HEK293 (cell line): Measurements from ENCODE around the gene BDKRB1.

ENCODE experiments used
- CTCF ChIA-PET: fragments of 350-600 bp; formaldehyde crosslinking; extraction: SDS; loops from one replicate; lab custom pipeline; 2021; ENCODE audit warnings: antibody characterized with exemption; lab: Yijun Ruan, JAX
- POLR2A ChIA-PET: fragments of 300-600 bp; formaldehyde crosslinking; extraction: SDS; loops from one replicate; lab custom pipeline; 2020; ENCODE audit warnings: antibody characterized with exemption, inconsistent platforms; lab: Yijun Ruan, JAX
- H3K27ac ChIP-seq: fragments of 200-500 bp; sonication (Bioruptor generic); 2 replicates; pipeline ENCODE4 v1.5.1; 2014; ENCODE audit warnings: low read depth, low read length, control low read depth, inconsistent platforms; ENCODE audit errors: extremely low read depth
- H3K36me3 ChIP-seq, 2 experiments: fragments of 200-500 bp in 1 of 2; sonication (Bioruptor generic) in 1 of 2; 1 replicate in 1 of 2; 2 replicates in 1 of 2; pipeline ENCODE4 v1.5.1; 2014 to 2017; ENCODE audit warnings: inconsistent platforms in 2 of 2, low read length in 2 of 2; ENCODE audit not compliant: control insufficient read depth in 2 of 2, insufficient read depth in 1 of 2
- H3K4me1 ChIP-seq: fragments of 200-500 bp; sonication (Bioruptor generic); 2 replicates; pipeline ENCODE4 v1.5.1; 2014; ENCODE audit warnings: mild to moderate bottlenecking, low read length, inconsistent platforms; ENCODE audit not compliant: control insufficient read depth, insufficient read depth
- H3K4me3 ChIP-seq: 2 replicates; pipeline ENCODE4 v1.5.1; 2011; ENCODE audit warnings: low read depth, mild to moderate bottlenecking, control low read depth, low read length, moderate library complexity
- H3K9me3 ChIP-seq: fragments of 200-500 bp; sonication (Bioruptor generic); 2 replicates; pipeline ENCODE4 v1.5.1; 2014; ENCODE audit warnings: low read depth, low read length, inconsistent platforms; ENCODE audit not compliant: control insufficient read depth, insufficient read depth
- SP3 ChIP-seq: fragments of 450-650 bp; formaldehyde crosslinking; IDR thresholded peaks from 2 replicates; pipeline ENCODE4 v1.5.1; 2016; ENCODE audit warnings: missing biosample characterization, missing genetic modification characterization
- ZBTB17 ChIP-seq: fragments of 450-650 bp; formaldehyde crosslinking; IDR thresholded peaks from 2 replicates; pipeline ENCODE4 v1.5.1; 2016; ENCODE audit warnings: missing biosample characterization, missing genetic modification characterization
- ZFP69B ChIP-seq: fragments of 450-650 bp; formaldehyde crosslinking; IDR thresholded peaks from 2 replicates; pipeline ENCODE4 v1.5.1; 2016; ENCODE audit warnings: missing biosample characterization, missing genetic modification characterization
- ZNF114 ChIP-seq: fragments of 450-650 bp; formaldehyde crosslinking; IDR thresholded peaks from 2 replicates; pipeline ENCODE4 v1.5.0; 2017; ENCODE audit warnings: missing biosample characterization, missing genetic modification characterization
- ZNF133 ChIP-seq: fragments of 450-650 bp; formaldehyde crosslinking; IDR thresholded peaks from 2 replicates; pipeline ENCODE4 v1.5.1; 2016; ENCODE audit warnings: missing biosample characterization, missing genetic modification characterization
- ZNF155 ChIP-seq: fragments of 450-650 bp; formaldehyde crosslinking; IDR thresholded peaks from 2 replicates; pipeline ENCODE4 v1.5.1; 2016; ENCODE audit warnings: missing biosample characterization, missing genetic modification characterization
- ZNF202 ChIP-seq: fragments of 450-650 bp; formaldehyde crosslinking; IDR thresholded peaks from 2 replicates; pipeline ENCODE4 v1.5.1; 2016; ENCODE audit warnings: missing biosample characterization, missing genetic modification characterization, borderline replicate concordance
- ZNF223 ChIP-seq: fragments of 450-650 bp; formaldehyde crosslinking; IDR thresholded peaks from 2 replicates; pipeline ENCODE4 v1.5.1; 2016; ENCODE audit warnings: missing biosample characterization, missing genetic modification characterization
- ZNF274 ChIP-seq, 2 experiments: fragments of 200-500 bp in 1 of 2; fragments of 450-650 bp in 1 of 2; sonication (Bioruptor generic) in 1 of 2; formaldehyde crosslinking in 1 of 2; IDR thresholded peaks; 2 replicates each; pipeline versions ENCODE4 v1.5.1 to v1.6.1; 2014 to 2016; ENCODE audit warnings: borderline replicate concordance in 1 of 2, inconsistent platforms in 1 of 2, low read length in 1 of 2, missing biosample characterization in 1 of 2, missing genetic modification characterization in 1 of 2
- ZNF324 ChIP-seq: fragments of 450-650 bp; formaldehyde crosslinking; IDR thresholded peaks from 2 replicates; pipeline ENCODE4 v1.5.1; 2016; ENCODE audit warnings: missing biosample characterization, missing genetic modification characterization
- ZNF366 ChIP-seq: fragments of 450-650 bp; formaldehyde crosslinking; conservative IDR thresholded peaks from 2 replicates; pipeline ENCODE4 v1.5.1; 2016; ENCODE audit warnings: missing biosample characterization, missing genetic modification characterization
- ZNF501 ChIP-seq: fragments of 450-650 bp; formaldehyde crosslinking; IDR thresholded peaks from 2 replicates; pipeline ENCODE4 v1.5.1; 2016; ENCODE audit warnings: missing biosample characterization, missing genetic modification characterization
- ZNF600 ChIP-seq: fragments of 450-650 bp; formaldehyde crosslinking; IDR thresholded peaks from 2 replicates; pipeline ENCODE4 v1.5.1; 2016; ENCODE audit warnings: missing biosample characterization, missing genetic modification characterization
- ZNF623 ChIP-seq: fragments of 450-650 bp; formaldehyde crosslinking; IDR thresholded peaks from 2 replicates; pipeline ENCODE4 v1.5.1; 2016; ENCODE audit warnings: missing biosample characterization, missing genetic modification characterization
- ZNF837 ChIP-seq: fragments of 450-650 bp; formaldehyde crosslinking; IDR thresholded peaks from 2 replicates; pipeline ENCODE4 v1.5.1; 2016; ENCODE audit warnings: missing biosample characterization, missing genetic modification characterization
- TF ChIP-seq, protein P1 (sequence below): fragments of 450-650 bp; formaldehyde crosslinking; IDR thresholded peaks from 2 replicates; pipeline ENCODE4 v1.5.0; 2017; ENCODE audit warnings: missing biosample characterization, missing genetic modification characterization, borderline replicate concordance
- TF ChIP-seq, protein P2 (sequence below): fragments of 450-650 bp; formaldehyde crosslinking; IDR thresholded peaks from 2 replicates; pipeline ENCODE4 v1.5.1; 2016; ENCODE audit warnings: missing biosample characterization, missing genetic modification characterization
- TF ChIP-seq, protein P3 (sequence below): fragments of 450-650 bp; IDR thresholded peaks from 2 replicates; pipeline ENCODE4 v1.5.1; 2018; ENCODE audit warnings: missing biosample characterization, mild to moderate bottlenecking, missing genetic modification characterization
- TF ChIP-seq, protein P4 (sequence below): fragments of 450-650 bp; formaldehyde crosslinking; IDR thresholded peaks from 2 replicates; pipeline ENCODE4 v1.5.1; 2016; ENCODE audit warnings: missing biosample characterization, missing genetic modification characterization

The BDKRB1 gene

DNA sequence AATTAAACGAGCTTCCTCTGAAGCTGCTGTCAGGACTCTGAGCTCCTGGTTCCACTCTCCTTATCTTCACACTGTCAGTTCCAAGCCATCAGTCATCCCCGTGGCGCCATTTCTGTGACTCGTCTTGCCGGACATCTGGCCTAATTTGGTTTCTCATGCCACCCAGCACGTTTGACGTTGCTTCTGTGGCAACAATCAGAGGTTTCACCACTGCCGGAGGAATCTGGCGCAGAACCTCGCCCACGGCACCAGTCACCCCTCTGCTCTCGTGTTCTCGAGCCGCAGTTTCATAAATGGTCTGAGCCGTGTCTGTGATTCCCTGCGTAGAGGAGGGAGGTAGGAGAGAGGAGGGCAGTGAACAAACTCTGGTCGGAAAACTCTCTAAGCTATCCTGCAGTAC, 29.7 kb downstream of the BDKRB1 start:
- POLR2A ChIA-PET = no interaction called here
- H3K27ac ChIP-seq = no peak overlapping the region
- TF ChIP-seq SP3 (no peak), ZNF837 (tag by site-specific recombination) (no peak), ZNF324 (tag by site-specific recombination) (no peak), ZFP69B (tag by site-specific recombination) (no peak)
- TF ChIP-seq, protein P1, sequence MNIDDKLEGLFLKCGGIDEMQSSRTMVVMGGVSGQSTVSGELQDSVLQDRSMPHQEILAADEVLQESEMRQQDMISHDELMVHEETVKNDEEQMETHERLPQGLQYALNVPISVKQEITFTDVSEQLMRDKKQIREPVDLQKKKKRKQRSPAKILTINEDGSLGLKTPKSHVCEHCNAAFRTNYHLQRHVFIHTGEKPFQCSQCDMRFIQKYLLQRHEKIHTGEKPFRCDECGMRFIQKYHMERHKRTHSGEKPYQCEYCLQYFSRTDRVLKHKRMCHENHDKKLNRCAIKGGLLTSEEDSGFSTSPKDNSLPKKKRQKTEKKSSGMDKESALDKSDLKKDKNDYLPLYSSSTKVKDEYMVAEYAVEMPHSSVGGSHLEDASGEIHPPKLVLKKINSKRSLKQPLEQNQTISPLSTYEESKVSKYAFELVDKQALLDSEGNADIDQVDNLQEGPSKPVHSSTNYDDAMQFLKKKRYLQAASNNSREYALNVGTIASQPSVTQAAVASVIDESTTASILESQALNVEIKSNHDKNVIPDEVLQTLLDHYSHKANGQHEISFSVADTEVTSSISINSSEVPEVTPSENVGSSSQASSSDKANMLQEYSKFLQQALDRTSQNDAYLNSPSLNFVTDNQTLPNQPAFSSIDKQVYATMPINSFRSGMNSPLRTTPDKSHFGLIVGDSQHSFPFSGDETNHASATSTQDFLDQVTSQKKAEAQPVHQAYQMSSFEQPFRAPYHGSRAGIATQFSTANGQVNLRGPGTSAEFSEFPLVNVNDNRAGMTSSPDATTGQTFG (tag by site-specific recombination) = no peak
- TF ChIP-seq, protein P2, sequence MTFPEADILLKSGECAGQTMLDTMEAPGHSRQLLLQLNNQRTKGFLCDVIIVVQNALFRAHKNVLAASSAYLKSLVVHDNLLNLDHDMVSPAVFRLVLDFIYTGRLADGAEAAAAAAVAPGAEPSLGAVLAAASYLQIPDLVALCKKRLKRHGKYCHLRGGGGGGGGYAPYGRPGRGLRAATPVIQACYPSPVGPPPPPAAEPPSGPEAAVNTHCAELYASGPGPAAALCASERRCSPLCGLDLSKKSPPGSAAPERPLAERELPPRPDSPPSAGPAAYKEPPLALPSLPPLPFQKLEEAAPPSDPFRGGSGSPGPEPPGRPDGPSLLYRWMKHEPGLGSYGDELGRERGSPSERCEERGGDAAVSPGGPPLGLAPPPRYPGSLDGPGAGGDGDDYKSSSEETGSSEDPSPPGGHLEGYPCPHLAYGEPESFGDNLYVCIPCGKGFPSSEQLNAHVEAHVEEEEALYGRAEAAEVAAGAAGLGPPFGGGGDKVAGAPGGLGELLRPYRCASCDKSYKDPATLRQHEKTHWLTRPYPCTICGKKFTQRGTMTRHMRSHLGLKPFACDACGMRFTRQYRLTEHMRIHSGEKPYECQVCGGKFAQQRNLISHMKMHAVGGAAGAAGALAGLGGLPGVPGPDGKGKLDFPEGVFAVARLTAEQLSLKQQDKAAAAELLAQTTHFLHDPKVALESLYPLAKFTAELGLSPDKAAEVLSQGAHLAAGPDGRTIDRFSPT (tag by site-specific recombination) = no peak
- TF ChIP-seq, all 188 proteins: peak for 0
- no peaks in the 10 kb centered on the region for H3K9me3 ChIP-seq
- peaks cover 9 to 63% of the 10 kb centered on the region in 2 experiments for H3K36me3 ChIP-seq
- H3K4me1 ChIP-seq = no peaks in the 10 kb centered on the region
- CTCF ChIA-PET = interaction anchor here (0.6 to 2.0 kb wide), 3 partner anchors 10 to 694 kb away, joined by 3 to 12 read pairs (median 3); no protein-coding TSS in a partner anchor
- no peak overlapping the region for H3K4me3 ChIP-seq

DNA sequence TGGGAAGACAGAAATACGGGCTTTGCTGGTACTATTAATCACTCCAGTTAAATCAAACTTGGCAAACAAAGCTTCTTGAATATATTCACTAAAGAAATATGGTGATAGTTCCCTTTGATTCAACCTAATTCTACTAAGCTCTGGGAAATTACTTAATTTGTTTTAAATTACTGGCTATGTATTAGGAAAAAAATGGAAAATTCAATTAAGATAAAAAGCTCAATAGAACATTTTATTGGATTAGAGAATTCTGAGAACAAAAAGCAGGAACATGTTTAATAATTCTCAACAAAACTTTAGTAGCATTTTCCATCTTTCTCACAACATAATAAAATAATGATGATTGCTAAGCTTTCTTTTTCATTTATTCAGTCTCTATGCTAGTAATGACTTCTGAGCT, 30.2 kb downstream of the BDKRB1 start:
- CTCF ChIA-PET = interaction anchor here (0.6 to 2.2 kb wide), 3 partner anchors 11 to 695 kb away, joined by 3 to 12 read pairs (median 7); no protein-coding TSS in a partner anchor
- Histone ChIP-seq H3K4me3 (no peak overlapping the region), H3K27ac (no peak overlapping the region), H3K9me3 (no peaks in the 10 kb centered on the region), H3K4me1 (no peaks in the 10 kb centered on the region), H3K36me3 (peaks cover 9 to 64% of the 10 kb centered on the region in 2 experiments)
- TF ChIP-seq ZNF114 (no peak), ZNF600 (no peak), ZNF202 (tag by site-specific recombination) (no peak), ZNF274 (IDR thresholded peaks at IDR 0.05; ENCODE audit: low read length) (no peak), ZNF274 (tag by site-specific recombination; IDR thresholded peaks at IDR 0.05; ENCODE audit: borderline replicate concordance) (no peak), ZNF133 (no peak), ZBTB17 (tag by site-specific recombination) (no peak), ZNF223 (no peak), ZNF501 (tag by site-specific recombination) (no peak)
- TF ChIP-seq, protein P3, sequence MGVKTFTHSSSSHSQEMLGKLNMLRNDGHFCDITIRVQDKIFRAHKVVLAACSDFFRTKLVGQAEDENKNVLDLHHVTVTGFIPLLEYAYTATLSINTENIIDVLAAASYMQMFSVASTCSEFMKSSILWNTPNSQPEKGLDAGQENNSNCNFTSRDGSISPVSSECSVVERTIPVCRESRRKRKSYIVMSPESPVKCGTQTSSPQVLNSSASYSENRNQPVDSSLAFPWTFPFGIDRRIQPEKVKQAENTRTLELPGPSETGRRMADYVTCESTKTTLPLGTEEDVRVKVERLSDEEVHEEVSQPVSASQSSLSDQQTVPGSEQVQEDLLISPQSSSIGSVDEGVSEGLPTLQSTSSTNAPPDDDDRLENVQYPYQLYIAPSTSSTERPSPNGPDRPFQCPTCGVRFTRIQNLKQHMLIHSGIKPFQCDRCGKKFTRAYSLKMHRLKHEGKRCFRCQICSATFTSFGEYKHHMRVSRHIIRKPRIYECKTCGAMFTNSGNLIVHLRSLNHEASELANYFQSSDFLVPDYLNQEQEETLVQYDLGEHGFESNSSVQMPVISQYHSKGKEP (tag by site-specific recombination) = no peak
- POLR2A ChIA-PET = no interaction called here

DNA sequence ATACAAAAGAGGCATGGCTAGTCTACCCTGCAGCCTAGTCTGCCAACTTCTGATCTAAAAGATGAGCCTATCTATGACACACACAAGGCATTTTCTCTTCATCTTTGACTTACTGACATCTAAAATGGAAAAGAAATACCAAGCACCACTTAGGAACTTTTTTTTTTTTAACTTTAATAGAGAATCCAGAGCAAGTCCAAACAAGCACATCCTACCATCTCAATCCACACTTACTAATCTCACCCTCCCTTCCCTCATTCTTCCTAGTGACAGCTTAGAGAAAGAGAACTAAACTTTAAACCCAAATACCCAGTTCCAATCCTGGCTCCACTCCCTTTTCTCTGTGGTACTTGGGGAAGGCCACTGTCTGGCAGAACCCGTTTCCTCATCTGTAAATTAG, 31.8 kb downstream of the BDKRB1 start:
- Histone ChIP-seq H3K9me3 (no peaks in the 10 kb centered on the region), H3K36me3 (peaks cover 16 to 66% of the 10 kb centered on the region in 2 experiments), H3K4me3 (no peak overlapping the region), H3K4me1 (no peaks in the 10 kb centered on the region), H3K27ac (no peak overlapping the region)
- POLR2A ChIA-PET = no interaction called here
- TF ChIP-seq, protein P4, sequence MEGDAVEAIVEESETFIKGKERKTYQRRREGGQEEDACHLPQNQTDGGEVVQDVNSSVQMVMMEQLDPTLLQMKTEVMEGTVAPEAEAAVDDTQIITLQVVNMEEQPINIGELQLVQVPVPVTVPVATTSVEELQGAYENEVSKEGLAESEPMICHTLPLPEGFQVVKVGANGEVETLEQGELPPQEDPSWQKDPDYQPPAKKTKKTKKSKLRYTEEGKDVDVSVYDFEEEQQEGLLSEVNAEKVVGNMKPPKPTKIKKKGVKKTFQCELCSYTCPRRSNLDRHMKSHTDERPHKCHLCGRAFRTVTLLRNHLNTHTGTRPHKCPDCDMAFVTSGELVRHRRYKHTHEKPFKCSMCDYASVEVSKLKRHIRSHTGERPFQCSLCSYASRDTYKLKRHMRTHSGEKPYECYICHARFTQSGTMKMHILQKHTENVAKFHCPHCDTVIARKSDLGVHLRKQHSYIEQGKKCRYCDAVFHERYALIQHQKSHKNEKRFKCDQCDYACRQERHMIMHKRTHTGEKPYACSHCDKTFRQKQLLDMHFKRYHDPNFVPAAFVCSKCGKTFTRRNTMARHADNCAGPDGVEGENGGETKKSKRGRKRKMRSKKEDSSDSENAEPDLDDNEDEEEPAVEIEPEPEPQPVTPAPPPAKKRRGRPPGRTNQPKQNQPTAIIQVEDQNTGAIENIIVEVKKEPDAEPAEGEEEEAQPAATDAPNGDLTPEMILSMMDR = no peak
- no peak for TF ChIP-seq ZNF623 (tag by site-specific recombination)
- no peak for TF ChIP-seq ZNF155 (tag by site-specific recombination)
- TF ChIP-seq ZNF366 (tag by site-specific recombination) = no peak
- CTCF ChIA-PET = interaction anchor here (0.9 to 2.2 kb wide), 2 partner anchors 13 to 187 kb away, joined by 3 to 7 read pairs; no protein-coding TSS in a partner anchor
